Measurements from ENCODE around the gene TRAPPC5. TPM values are rescaled to one million over a fixed set of nuclear protein-coding genes. Genes with fewer than 3 reads are reported as not detected.

Gene TRAPPC5
- total RNA-seq, 1 experiment from 2014 or later, result 105 TPM

- no TSS peak for BruUV-seq (replicated peaks)
- Histone ChIP-seq H3K4me1 (ENCODE audit: insufficient read depth, low read length, poor library complexity, severe bottlenecking) (no peaks in the 10 kb centered on the region), H3K4me3 (ENCODE audit: low read depth, low read length, poor library complexity, severe bottlenecking) (no peak overlapping the region), H3K36me3 (ENCODE audit: insufficient read depth, low read length, poor library complexity, severe bottlenecking) (no peaks in the 10 kb centered on the region), H3K27ac (ENCODE audit: low read depth, low read length, poor library complexity, severe bottlenecking) (no peak overlapping the region), H3K9me3 (ENCODE audit: low read depth, low read length, poor library complexity, severe bottlenecking) (no peaks in the 10 kb centered on the region), H3K27me3 (replicated peaks; ENCODE audit: insufficient read depth, low read depth, low read length, poor library complexity) (peaks cover 16% of the 10 kb centered on the region)
- no peak for DNase-seq (ENCODE audit: low spot score)
- TF ChIP-seq CTCF (conservative IDR thresholded peaks at IDR 0.05; ENCODE audit: low read depth, low read length) (no peak), EZH2 (IDR thresholded peaks at IDR 0.05; ENCODE audit: borderline replicate concordance, low read depth, low read length, poor library complexity, severe bottlenecking) (no peak)
- ChIA-PET POLR2A (ENCODE audit: low non-redundant PET) (no interaction called here), CTCF (no interaction called here)
- intact Hi-C loops (cut with micrococcal nuclease; ENCODE audit: unreplicated experiment), result no loop called here
Measured at GRCh38 chr19:7692417-7693088, 11.9 kb downstream of the TRAPPC5 start.

GRCh38 chr19:7694499-7694898 lies 13.9 kb downstream of the TRAPPC5 start:
- no peak overlapping the region for H3K4me3 ChIP-seq (ENCODE audit: low read depth, low read length, poor library complexity, severe bottlenecking)
- peaks cover 12% of the 10 kb centered on the region for H3K27me3 ChIP-seq (replicated peaks; ENCODE audit: insufficient read depth, low read depth, low read length, poor library complexity)
- TF ChIP-seq CTCF (conservative IDR thresholded peaks at IDR 0.05; ENCODE audit: low read depth, low read length) (no peak), EZH2 (IDR thresholded peaks at IDR 0.05; ENCODE audit: borderline replicate concordance, low read depth, low read length, poor library complexity, severe bottlenecking) (no peak)
- intact Hi-C loops (cut with micrococcal nuclease; ENCODE audit: unreplicated experiment), result no loop called here
- no peaks in the 10 kb centered on the region for H3K36me3 ChIP-seq (ENCODE audit: insufficient read depth, low read length, poor library complexity, severe bottlenecking)
- no peak for DNase-seq (ENCODE audit: low spot score)
- CTCF ChIA-PET, result interaction anchor here (0.7 kb wide), 1 partner anchor 109 kb away, joined by 5 read pairs; no protein-coding TSS in a partner anchor
- no peaks in the 10 kb centered on the region for H3K9me3 ChIP-seq (ENCODE audit: low read depth, low read length, poor library complexity, severe bottlenecking)
- no TSS peak for BruUV-seq (replicated peaks)
- POLR2A ChIA-PET (ENCODE audit: low non-redundant PET), result no interaction called here
- no peaks in the 10 kb centered on the region for H3K4me1 ChIP-seq (ENCODE audit: insufficient read depth, low read length, poor library complexity, severe bottlenecking)
- no peak overlapping the region for H3K27ac ChIP-seq (ENCODE audit: low read depth, low read length, poor library complexity, severe bottlenecking)

- H3K9me3 ChIP-seq (ENCODE audit: low read depth, low read length, poor library complexity, severe bottlenecking), result no peaks in the 10 kb centered on the region
- H3K27me3 ChIP-seq (replicated peaks; ENCODE audit: insufficient read depth, low read depth, low read length, poor library complexity), result peaks cover 9% of the 10 kb centered on the region
- no peak for DNase-seq (ENCODE audit: low spot score)
- POLR2A ChIA-PET (ENCODE audit: low non-redundant PET), result no interaction called here
- H3K27ac ChIP-seq (ENCODE audit: low read depth, low read length, poor library complexity, severe bottlenecking), result no peak overlapping the region
- no peaks in the 10 kb centered on the region for H3K4me1 ChIP-seq (ENCODE audit: insufficient read depth, low read length, poor library complexity, severe bottlenecking)
- intact Hi-C loops (cut with micrococcal nuclease; ENCODE audit: unreplicated experiment), result no loop called here
- H3K4me3 ChIP-seq (ENCODE audit: low read depth, low read length, poor library complexity, severe bottlenecking), result no peak overlapping the region
- CTCF ChIA-PET, result interaction anchor here (3.1 kb wide), 1 partner anchor 17 kb away, joined by 10 read pairs; the partner anchor contains the start of gene TRAPPC5
- no peak for TF ChIP-seq EZH2 (IDR thresholded peaks at IDR 0.05; ENCODE audit: borderline replicate concordance, low read depth, low read length, poor library complexity, severe bottlenecking)
- no peak for TF ChIP-seq CTCF (conservative IDR thresholded peaks at IDR 0.05; ENCODE audit: low read depth, low read length)
- no peaks in the 10 kb centered on the region for H3K36me3 ChIP-seq (ENCODE audit: insufficient read depth, low read length, poor library complexity, severe bottlenecking)
- BruUV-seq (replicated peaks), result no TSS peak
Measured at GRCh38 chr19:7697721-7698287, 17.2 kb downstream of the TRAPPC5 start.

All from A673 (cell line).